Measurements from ENCODE around the gene SPSB1. TPM values are rescaled to one million over a fixed set of nuclear protein-coding genes. Genes with fewer than 3 reads are reported as not detected.

SPSB1 gene
- polyA plus RNA-seq, 1 donor from 2014 or later, result 1.4 TPM

DNA sequence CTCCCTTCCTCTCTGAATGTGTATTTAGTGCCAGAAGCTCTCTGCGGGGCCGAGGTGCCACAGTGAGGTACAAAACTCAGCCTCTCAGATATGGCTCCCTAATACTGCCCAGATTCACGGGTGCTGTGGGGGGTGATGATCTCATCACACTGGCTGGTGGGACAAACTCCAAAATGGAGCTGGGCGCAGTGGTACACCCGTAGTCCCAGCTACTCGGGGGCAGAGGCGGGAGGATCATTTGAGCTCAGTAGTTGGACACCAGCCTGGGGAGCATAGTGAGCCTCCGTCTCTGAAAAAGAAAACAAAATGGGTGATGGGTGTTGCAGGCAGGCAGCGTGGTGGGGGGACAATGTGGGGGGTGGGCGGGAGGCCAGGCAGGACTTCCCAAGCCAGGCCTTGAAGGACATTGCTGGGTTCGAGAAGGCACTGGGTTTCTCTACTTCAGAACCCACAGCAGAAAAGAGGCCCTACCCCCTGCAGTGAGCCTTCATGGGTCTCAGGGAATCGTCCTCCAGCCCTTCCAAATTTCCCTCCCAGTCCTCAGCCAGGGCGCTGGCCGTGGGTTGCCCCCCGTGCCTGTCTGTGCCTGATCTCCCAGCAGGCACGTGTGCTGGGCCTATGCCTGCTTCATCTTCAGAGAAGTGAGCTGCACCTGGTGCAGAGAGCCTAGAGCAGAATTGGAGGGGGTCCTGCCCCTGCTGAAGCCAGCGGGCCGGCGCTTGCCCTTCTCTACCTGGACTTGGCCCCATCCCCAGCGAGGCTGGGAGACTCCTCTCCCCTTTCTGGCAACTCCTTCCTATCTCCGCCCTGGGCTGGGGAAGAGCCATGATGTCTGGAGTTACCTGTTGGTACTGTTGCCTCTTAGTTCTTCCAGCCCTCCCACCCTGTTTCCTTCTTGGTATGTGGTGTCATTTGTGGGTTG, 44.1 kb upstream of the SPSB1 start:
- no peak for TF ChIP-seq POLR2AphosphoS5 (IDR thresholded peaks at IDR 0.05)

DNA sequence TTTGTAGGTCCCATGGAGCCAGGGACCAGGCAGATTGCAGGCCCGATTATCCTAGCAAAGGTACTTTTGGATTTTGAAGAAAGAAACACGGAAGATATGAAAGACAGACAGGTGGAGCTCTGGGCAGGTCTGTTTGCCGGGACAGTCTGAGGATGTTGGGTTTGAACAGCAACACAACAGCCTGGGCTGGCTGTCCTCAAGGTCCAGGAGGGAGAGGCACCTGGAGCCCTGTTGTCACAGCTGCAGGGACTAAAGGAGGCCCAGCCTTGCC, 43.5 kb upstream of the SPSB1 start:
- Histone ChIP-seq H3F3A (ENCODE audit: insufficient read depth, low read length, poor library complexity, severe bottlenecking) (peaks cover 4% of the 10 kb centered on the region), H3K27me3 (ENCODE audit: insufficient read depth, low read depth, low read length) (no peaks in the 10 kb centered on the region), H3K4me2 (ENCODE audit: low read length) (no peak overlapping the region), H3K9me3 (ENCODE audit: low read length) (no peaks in the 10 kb centered on the region), H2AFZ (ENCODE audit: low read depth, low read length) (no peak overlapping the region), H3K27ac (ENCODE audit: low read length) (no peak overlapping the region), H4K20me1 (ENCODE audit: insufficient read depth) (no peaks in the 10 kb centered on the region), H3K9me2 (ENCODE audit: insufficient read depth, low read length) (no peaks in the 10 kb centered on the region), H3K9ac (ENCODE audit: low read length) (no peak overlapping the region), H3K4me3 (ENCODE audit: low read length) (no peak overlapping the region), H3K36me3 (ENCODE audit: insufficient read depth, low read length) (no peaks in the 10 kb centered on the region), H3K79me2 (replicated peaks; ENCODE audit: insufficient read depth, low read length) (no peaks in the 10 kb centered on the region)
- TF ChIP-seq RAD21 (conservative IDR thresholded peaks at IDR 0.05), result no peak

More for the DNA sequence above, 44.1 kb upstream of the SPSB1 start:
- Histone ChIP-seq H3F3A (ENCODE audit: insufficient read depth, low read length, poor library complexity, severe bottlenecking) (peaks cover 2% of the 10 kb centered on the region), H4K20me1 (ENCODE audit: insufficient read depth) (no peaks in the 10 kb centered on the region), H3K4me3 (ENCODE audit: low read length) (no peak overlapping the region), H3K79me2 (replicated peaks; ENCODE audit: insufficient read depth, low read length) (no peaks in the 10 kb centered on the region), H3K9me3 (ENCODE audit: low read length) (no peaks in the 10 kb centered on the region), H3K27me3 (ENCODE audit: insufficient read depth, low read depth, low read length) (no peaks in the 10 kb centered on the region), H3K27ac (ENCODE audit: low read length) (no peak overlapping the region), H3K9me2 (ENCODE audit: insufficient read depth, low read length) (no peaks in the 10 kb centered on the region), H3K4me2 (ENCODE audit: low read length) (no peak overlapping the region), H3K36me3 (ENCODE audit: insufficient read depth, low read length) (no peaks in the 10 kb centered on the region), H2AFZ (ENCODE audit: low read depth, low read length) (no peak overlapping the region), H3K9ac (ENCODE audit: low read length) (no peak overlapping the region)

DNA sequence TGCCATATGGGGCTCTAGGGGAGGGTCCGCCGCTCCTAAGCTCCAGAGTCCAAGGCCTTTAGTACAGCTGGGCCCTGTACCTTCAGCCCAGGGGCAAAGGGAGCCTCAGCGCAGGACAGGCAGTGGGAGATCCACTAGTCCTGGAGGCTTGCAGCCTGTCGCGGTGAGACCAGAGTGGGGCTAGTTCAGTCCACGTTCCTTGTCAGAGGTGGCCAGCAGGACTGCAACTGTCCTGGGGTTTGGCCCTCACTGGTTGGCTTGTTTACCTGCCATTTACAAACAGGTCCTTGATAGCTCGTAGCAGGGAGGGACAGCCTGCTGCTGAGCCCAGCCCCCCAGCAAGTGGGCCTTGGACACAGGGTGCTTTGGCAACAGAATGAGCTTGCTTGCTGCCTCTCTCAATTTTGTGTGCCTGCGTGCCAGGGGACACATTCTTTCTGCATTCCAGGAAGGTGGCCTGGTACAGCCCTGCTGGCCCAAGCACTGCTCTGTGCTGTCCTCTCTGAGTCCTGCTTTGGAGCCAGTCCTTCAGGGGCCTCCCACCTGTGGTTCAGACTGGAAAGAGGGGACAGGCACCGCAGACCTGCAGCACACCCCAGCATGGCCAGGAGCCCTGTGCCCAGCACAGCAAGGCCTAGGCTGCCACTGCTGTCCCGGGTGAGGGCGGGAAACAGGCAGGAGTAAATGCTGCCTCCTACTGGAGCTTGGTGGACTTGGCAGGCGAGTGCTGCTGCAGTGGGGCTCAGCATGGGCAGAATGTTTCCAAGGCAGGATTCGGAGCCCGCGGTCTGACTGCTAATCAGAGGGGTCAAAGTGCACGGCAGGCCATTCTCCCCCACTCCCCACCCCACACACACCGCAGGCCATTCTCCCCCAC, 42.9 kb upstream of the SPSB1 start:
- H3K9me2 ChIP-seq (ENCODE audit: insufficient read depth, low read length), result no peaks in the 10 kb centered on the region
- H3K27me3 ChIP-seq (ENCODE audit: insufficient read depth, low read depth, low read length), result no peaks in the 10 kb centered on the region
- H3K79me2 ChIP-seq (replicated peaks; ENCODE audit: insufficient read depth, low read length), result no peaks in the 10 kb centered on the region
- H3F3A ChIP-seq (ENCODE audit: insufficient read depth, low read length, poor library complexity, severe bottlenecking), result peaks cover 4% of the 10 kb centered on the region
- no peaks in the 10 kb centered on the region for H3K9me3 ChIP-seq (ENCODE audit: low read length)
- H3K9ac ChIP-seq (ENCODE audit: low read length), result peak overlapping the region; percentile 31
- no peak overlapping the region for H3K4me2 ChIP-seq (ENCODE audit: low read length)
- no peak for TF ChIP-seq POLR2AphosphoS5 (IDR thresholded peaks at IDR 0.05)
- TF ChIP-seq, protein P1, sequence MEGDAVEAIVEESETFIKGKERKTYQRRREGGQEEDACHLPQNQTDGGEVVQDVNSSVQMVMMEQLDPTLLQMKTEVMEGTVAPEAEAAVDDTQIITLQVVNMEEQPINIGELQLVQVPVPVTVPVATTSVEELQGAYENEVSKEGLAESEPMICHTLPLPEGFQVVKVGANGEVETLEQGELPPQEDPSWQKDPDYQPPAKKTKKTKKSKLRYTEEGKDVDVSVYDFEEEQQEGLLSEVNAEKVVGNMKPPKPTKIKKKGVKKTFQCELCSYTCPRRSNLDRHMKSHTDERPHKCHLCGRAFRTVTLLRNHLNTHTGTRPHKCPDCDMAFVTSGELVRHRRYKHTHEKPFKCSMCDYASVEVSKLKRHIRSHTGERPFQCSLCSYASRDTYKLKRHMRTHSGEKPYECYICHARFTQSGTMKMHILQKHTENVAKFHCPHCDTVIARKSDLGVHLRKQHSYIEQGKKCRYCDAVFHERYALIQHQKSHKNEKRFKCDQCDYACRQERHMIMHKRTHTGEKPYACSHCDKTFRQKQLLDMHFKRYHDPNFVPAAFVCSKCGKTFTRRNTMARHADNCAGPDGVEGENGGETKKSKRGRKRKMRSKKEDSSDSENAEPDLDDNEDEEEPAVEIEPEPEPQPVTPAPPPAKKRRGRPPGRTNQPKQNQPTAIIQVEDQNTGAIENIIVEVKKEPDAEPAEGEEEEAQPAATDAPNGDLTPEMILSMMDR (IDR thresholded peaks at IDR 0.05; ENCODE audit: poor library complexity, severe bottlenecking), result peak; percentile 14
- H3K27ac ChIP-seq (ENCODE audit: low read length), result no peak overlapping the region
- H3K4me3 ChIP-seq (ENCODE audit: low read length), result no peak overlapping the region
- H4K20me1 ChIP-seq (ENCODE audit: insufficient read depth), result no peaks in the 10 kb centered on the region
- no peaks in the 10 kb centered on the region for H3K36me3 ChIP-seq (ENCODE audit: insufficient read depth, low read length)
- H2AFZ ChIP-seq (ENCODE audit: low read depth, low read length), result no peak overlapping the region

Data from neural cell (in vitro differentiated cells).